CD14-positive monocyte (primary cell): ENCODE measurements around the gene TCAIM. TPM values are rescaled to one million over a fixed set of nuclear protein-coding genes. Genes with fewer than 3 reads are reported as not detected.

Experiments used
- DNase-seq, 3 donors: peaks; one replicate each; pipeline ENCODE4 v3.0.0-alpha.2; 2011 to 2022
- H2AFZ ChIP-seq: 2 replicates; pipeline ENCODE4 v1.6.0; 2012; ENCODE audit warnings: mild to moderate bottlenecking, low read depth, low read length, inconsistent platforms; ENCODE audit not compliant: insufficient read depth, poor library complexity, severe bottlenecking
- H3K27ac ChIP-seq, 2 donors: 1 replicate in 1 of 2; 2 replicates in 1 of 2; pipeline ENCODE4 v1.5.1; 2012 to 2013; ENCODE audit warnings: low read length in 2 of 2, control low read depth in 1 of 2, inconsistent platforms in 1 of 2, low read depth in 1 of 2, mild to moderate bottlenecking in 1 of 2
- H3K27me3 ChIP-seq, 2 donors: one replicate each; pipeline versions ENCODE4 v1.6.0 to v1.6.1; 2011 to 2013; ENCODE audit warnings: low read length in 2 of 2; ENCODE audit not compliant: control insufficient read depth in 2 of 2, insufficient read depth in 2 of 2
- H3K36me3 ChIP-seq, 2 donors: replicated peaks in 1 of 2; 1 replicate in 1 of 2; 2 replicates in 1 of 2; pipeline versions ENCODE4 v1.5.1 to v1.6.1; 2012 to 2013; ENCODE audit warnings: low read length in 2 of 2, control low read depth in 1 of 2, inconsistent platforms in 1 of 2, mild to moderate bottlenecking in 1 of 2; ENCODE audit not compliant: insufficient read depth in 2 of 2, control insufficient read depth in 1 of 2
- H3K4me1 ChIP-seq, 2 donors: 1 replicate in 1 of 2; 2 replicates in 1 of 2; pipeline versions ENCODE4 v1.5.1 to v1.6.1; 2012 to 2013; ENCODE audit warnings: low read length in 2 of 2, control low read depth in 1 of 2, inconsistent platforms in 1 of 2, mild to moderate bottlenecking in 1 of 2, moderate library complexity in 1 of 2; ENCODE audit not compliant: insufficient read depth in 2 of 2, control insufficient read depth in 1 of 2
- H3K4me2 ChIP-seq: replicated peaks from 2 replicates; pipeline ENCODE3; 2012; ENCODE audit warnings: low read length, moderate library complexity, mild to moderate bottlenecking; ENCODE audit not compliant: poor library complexity, severe bottlenecking; ENCODE audit errors: extremely low read depth
- H3K4me3 ChIP-seq, 3 experiments: fragments of 200-600 bp in 1 of 3; sonication (generic) in 1 of 3; replicated peaks in 1 of 3; 1 replicate in 2 of 3; 2 replicates in 1 of 3; pipeline ENCODE4 v1.5.1; 2011 to 2013; ENCODE audit warnings: low read length in 3 of 3, mild to moderate bottlenecking in 3 of 3, control low read depth in 2 of 3, low read depth in 2 of 3, inconsistent platforms in 1 of 3, moderate library complexity in 1 of 3
- H3K79me2 ChIP-seq: 2 replicates; pipeline ENCODE4 v1.6.0; 2012; ENCODE audit warnings: mild to moderate bottlenecking, control low read depth, inconsistent platforms, low read length, moderate library complexity; ENCODE audit not compliant: insufficient read depth
- H3K9ac ChIP-seq: 2 replicates; pipeline ENCODE4 v1.6.0; 2017; ENCODE audit warnings: low read length, mild to moderate bottlenecking; ENCODE audit not compliant: insufficient read depth, poor library complexity, severe bottlenecking
- H3K9me3 ChIP-seq, 2 donors: replicated peaks in 1 of 2; 1 replicate in 1 of 2; 2 replicates in 1 of 2; pipeline versions ENCODE4 v1.5.1 to v1.6.1; 2012 to 2013; ENCODE audit warnings: low read length in 2 of 2, control low read depth in 1 of 2; ENCODE audit not compliant: control insufficient read depth in 1 of 2, insufficient read depth in 1 of 2
- H4K20me1 ChIP-seq: 2 replicates; pipeline ENCODE4 v1.6.0; 2012; ENCODE audit warnings: mild to moderate bottlenecking, low read length, control low read depth, moderate library complexity; ENCODE audit not compliant: insufficient read depth
- H3K27ac Mint-ChIP-seq, 7 donors: one replicate each; pipeline ENCODE4 v1.8.0; 2020; ENCODE audit warnings: mild to moderate bottlenecking in 7 of 7, mixed read lengths in 7 of 7, moderate library complexity in 6 of 7, inconsistent platforms in 2 of 7
- H3K27me3 Mint-ChIP-seq, 3 donors: one replicate each; pipeline ENCODE4 v1.8.0; 2021 to 2022; ENCODE audit warnings: low read depth in 3 of 3, mild to moderate bottlenecking in 3 of 3, mixed read lengths in 3 of 3, moderate library complexity in 3 of 3, inconsistent platforms in 1 of 3
- H3K36me3 Mint-ChIP-seq, 2 donors: one replicate each; pipeline ENCODE4 v1.8.0; 2020; ENCODE audit warnings: mixed read lengths in 2 of 2, inconsistent platforms in 1 of 2, mild to moderate bottlenecking in 1 of 2
- H3K4me1 Mint-ChIP-seq: one replicate; pipeline ENCODE4 v1.8.0; 2020; ENCODE audit warnings: mild to moderate bottlenecking, mixed read lengths
- H3K4me3 Mint-ChIP-seq, 2 donors: one replicate each; pipeline ENCODE4 v1.8.0; 2020; ENCODE audit warnings: mild to moderate bottlenecking in 2 of 2, mixed read lengths in 2 of 2, moderate library complexity in 1 of 2
- H3K9me3 Mint-ChIP-seq, 7 donors: one replicate each; pipeline ENCODE4 v1.8.0; 2020 to 2022; ENCODE audit warnings: mixed read lengths in 7 of 7, mild to moderate bottlenecking in 6 of 7, moderate library complexity in 6 of 7, inconsistent platforms in 2 of 7
- WGBS: methylation state at CpG from one replicate; pipeline ENCODE4 v1.1.5; 2013; ENCODE audit warnings: missing lambda C conversion rate; ENCODE audit not compliant: insufficient coverage; 5-methylcytosine and 5-hydroxymethylcytosine counted together
- intact Hi-C, 2 donors: fragments of 100-400 bp; cut with micrococcal nuclease; formaldehyde crosslinking; loops; one replicate each; pipeline versions ENCODE4 v1.15.0 to v1.15.1; 2023
- polyA plus RNA-seq, 3 donors: library from polyadenylated mRNA; depleted of rRNA in 1 of 3; unstranded in 2 of 3; stranded (reverse) in 1 of 3; fragments of 300-500 nt in 2 of 3; fragments of >200 nt in 1 of 3; fragmentation: Illumina TruSeq in 2 of 3; gene quantifications; 1 replicate in 2 of 3; 2 replicates in 1 of 3; pipeline ENCODE4 v1.2.3, GENCODE V29; 2012 to 2021
- TF ChIP-seq, protein P1 (sequence below): fragments of 200-600 bp; IDR thresholded peaks from one replicate; pipeline ENCODE4 v1.8.0; 2022; ENCODE audit warnings: antibody characterized with exemption, mild to moderate bottlenecking

TCAIM gene
- polyA plus RNA-seq, 3 donors = 9.1 to 26.7 (median 20.0) TPM

DNA sequence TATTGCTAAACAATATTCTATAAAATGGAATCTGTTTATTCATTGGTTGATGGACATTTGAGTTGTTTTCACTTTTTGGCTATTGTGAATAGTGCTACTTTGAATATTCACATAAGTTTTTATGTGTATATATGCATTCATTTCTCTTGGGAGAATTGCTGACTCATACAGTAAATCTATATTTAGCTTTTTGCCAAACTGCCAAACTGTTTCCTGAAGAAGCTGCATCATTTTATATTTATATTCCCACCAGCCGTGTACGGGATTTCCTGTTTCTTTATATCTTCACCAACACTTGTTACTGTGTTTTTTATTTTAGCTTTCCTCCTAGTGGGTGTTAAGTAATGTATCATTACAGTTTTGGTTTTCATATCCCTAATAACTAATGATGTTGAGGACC, 12.5 kb upstream of the TCAIM start:
- H3K36me3 ChIP-seq = no peaks in the 10 kb centered on the region
- H3K27me3 ChIP-seq = no peaks in the 10 kb centered on the region
- Mint-ChIP-seq H3K36me3 (no peaks in the 10 kb centered on the region), H3K4me3 (no peak overlapping the region), H3K4me1 (no peaks in the 10 kb centered on the region), H3K27me3 (peaks cover 0 to 1% (median 0%) of the 10 kb centered on the region in 3 donors), H3K9me3 (peaks cover 0 to 5% (median 0%) of the 10 kb centered on the region in 7 donors), H3K27ac (no peak overlapping the region)
- TF ChIP-seq, protein P1, sequence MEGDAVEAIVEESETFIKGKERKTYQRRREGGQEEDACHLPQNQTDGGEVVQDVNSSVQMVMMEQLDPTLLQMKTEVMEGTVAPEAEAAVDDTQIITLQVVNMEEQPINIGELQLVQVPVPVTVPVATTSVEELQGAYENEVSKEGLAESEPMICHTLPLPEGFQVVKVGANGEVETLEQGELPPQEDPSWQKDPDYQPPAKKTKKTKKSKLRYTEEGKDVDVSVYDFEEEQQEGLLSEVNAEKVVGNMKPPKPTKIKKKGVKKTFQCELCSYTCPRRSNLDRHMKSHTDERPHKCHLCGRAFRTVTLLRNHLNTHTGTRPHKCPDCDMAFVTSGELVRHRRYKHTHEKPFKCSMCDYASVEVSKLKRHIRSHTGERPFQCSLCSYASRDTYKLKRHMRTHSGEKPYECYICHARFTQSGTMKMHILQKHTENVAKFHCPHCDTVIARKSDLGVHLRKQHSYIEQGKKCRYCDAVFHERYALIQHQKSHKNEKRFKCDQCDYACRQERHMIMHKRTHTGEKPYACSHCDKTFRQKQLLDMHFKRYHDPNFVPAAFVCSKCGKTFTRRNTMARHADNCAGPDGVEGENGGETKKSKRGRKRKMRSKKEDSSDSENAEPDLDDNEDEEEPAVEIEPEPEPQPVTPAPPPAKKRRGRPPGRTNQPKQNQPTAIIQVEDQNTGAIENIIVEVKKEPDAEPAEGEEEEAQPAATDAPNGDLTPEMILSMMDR = no peak
- H3K79me2 ChIP-seq = no peaks in the 10 kb centered on the region
- intact Hi-C loops = no loop called here
- DNase-seq = no peak
- H3K9me3 ChIP-seq = no peaks in the 10 kb centered on the region
- H3K4me2 ChIP-seq = no peak overlapping the region
- H3K27ac ChIP-seq = no peak overlapping the region
- H2AFZ ChIP-seq = no peak overlapping the region
- H4K20me1 ChIP-seq = no peaks in the 10 kb centered on the region
- no peaks in the 10 kb centered on the region for H3K4me1 ChIP-seq
- WGBS = no CpG with 5 or more reads among the region's 2 CpGs
- no peak overlapping the region for H3K4me3 ChIP-seq
- H3K9ac ChIP-seq = no peak overlapping the region

DNA sequence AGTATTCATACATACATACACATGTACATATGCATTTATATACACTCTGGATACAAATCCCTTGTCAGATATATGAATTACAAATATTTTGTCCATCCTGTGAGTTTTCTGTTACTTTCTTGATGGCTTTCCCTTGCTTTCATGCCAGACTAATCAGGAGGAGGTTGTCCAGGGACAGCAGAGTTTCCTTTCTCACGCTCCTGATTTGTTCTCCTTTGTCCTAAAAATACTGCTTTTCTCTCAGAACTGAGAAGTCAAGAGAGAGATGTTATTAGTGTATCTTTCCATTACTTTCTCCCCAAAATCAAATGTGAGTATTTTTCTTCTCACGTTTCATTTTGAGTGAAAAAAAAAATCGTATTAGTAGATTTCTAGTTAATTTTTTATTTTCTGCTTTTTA, 12.1 kb upstream of the TCAIM start:
- H3K27me3 ChIP-seq = no peaks in the 10 kb centered on the region
- H3K36me3 ChIP-seq = no peaks in the 10 kb centered on the region
- Mint-ChIP-seq H3K9me3 (peaks cover 0 to 5% (median 0%) of the 10 kb centered on the region in 7 donors), H3K27ac (no peak overlapping the region), H3K36me3 (no peaks in the 10 kb centered on the region), H3K27me3 (peaks cover 0 to 3% (median 1%) of the 10 kb centered on the region in 3 donors), H3K4me1 (no peaks in the 10 kb centered on the region), H3K4me3 (no peak overlapping the region)
- H3K4me1 ChIP-seq = no peaks in the 10 kb centered on the region
- H3K4me2 ChIP-seq = no peak overlapping the region
- H3K9me3 ChIP-seq = no peaks in the 10 kb centered on the region
- H2AFZ ChIP-seq = no peak overlapping the region
- H3K4me3 ChIP-seq = no peak overlapping the region
- no peaks in the 10 kb centered on the region for H4K20me1 ChIP-seq
- H3K27ac ChIP-seq = no peak overlapping the region
- TF ChIP-seq, protein P1 = no peak
- intact Hi-C loops = no loop called here
- no CpG with 5 or more reads among the region's 3 CpGs for WGBS
- H3K9ac ChIP-seq = no peak overlapping the region
- H3K79me2 ChIP-seq = no peaks in the 10 kb centered on the region
- DNase-seq = no peak
